Thymus (tissue), 14 donors: ENCODE measurements around the gene DTYMK. TPM values are rescaled to one million over a fixed set of nuclear protein-coding genes. Genes with fewer than 3 reads are reported as not detected.
"Not testable (repeated sequence)": the region's sequence is repeated elsewhere in the genome, so short reads cannot be mapped to it uniquely, and the experiment has no call there.

Source experiments
- DNase-seq, 9 donors: peaks; one replicate each; pipeline ENCODE4 v3.0.0-alpha.2; 2013; ENCODE audit warnings: low spot score in 9 of 9, low read depth in 6 of 9, missing footprints in 1 of 9
- H3K27ac ChIP-seq, 2 donors: one replicate each; pipeline ENCODE4 v1.5.1; 2013; ENCODE audit warnings: control low read depth in 1 of 2, low read depth in 1 of 2, low read length in 1 of 2, mild to moderate bottlenecking in 1 of 2, moderate library complexity in 1 of 2
- H3K27me3 ChIP-seq, 2 donors: one replicate each; pipeline ENCODE4 v1.5.1; 2013; ENCODE audit warnings: low read length in 1 of 2; ENCODE audit not compliant: control insufficient read depth in 2 of 2, insufficient read depth in 1 of 2
- H3K36me3 ChIP-seq, 2 donors: one replicate each; pipeline ENCODE4 v1.5.1; 2013; ENCODE audit warnings: low read length in 1 of 2, mild to moderate bottlenecking in 1 of 2, moderate library complexity in 1 of 2; ENCODE audit not compliant: control insufficient read depth in 2 of 2, insufficient read depth in 2 of 2
- H3K4me1 ChIP-seq, 2 donors: one replicate each; pipeline ENCODE4 v1.5.1; 2013; ENCODE audit warnings: low read length in 2 of 2; ENCODE audit not compliant: control insufficient read depth in 2 of 2, insufficient read depth in 2 of 2
- H3K4me3 ChIP-seq, 2 donors: one replicate each; pipeline ENCODE4 v1.5.1; 2013; ENCODE audit warnings: low read length in 2 of 2, control low read depth in 1 of 2, mild to moderate bottlenecking in 1 of 2
- H3K9me3 ChIP-seq, 2 donors: one replicate each; pipeline ENCODE4 v1.5.1; 2013; ENCODE audit warnings: low read length in 1 of 2, mild to moderate bottlenecking in 1 of 2; ENCODE audit not compliant: control insufficient read depth in 2 of 2, insufficient read depth in 1 of 2
- WGBS: extraction: QIAGEN DNeasy Blood & Tissue Kit; methylation state at CpG from one replicate; pipeline ENCODE4 v1.1.7; 2013; 5-methylcytosine and 5-hydroxymethylcytosine counted together
- long read RNA-seq, 10 donors: transcript quantifications; one replicate each; lab custom pipeline, GENCODE V29; 2026
- polyA plus RNA-seq: library from polyadenylated mRNA; stranded (reverse); fragments of 200-250 nt; gene quantifications from one replicate; pipeline ENCODE4 v1.2.3, GENCODE V29; 2013
- total RNA-seq: library from RNA; stranded (reverse); fragments of 120-200 nt; gene quantifications from one replicate; pipeline ENCODE4 v1.2.4, GENCODE V29; 2013
- donor health status: healthy.

DTYMK gene, protein sequence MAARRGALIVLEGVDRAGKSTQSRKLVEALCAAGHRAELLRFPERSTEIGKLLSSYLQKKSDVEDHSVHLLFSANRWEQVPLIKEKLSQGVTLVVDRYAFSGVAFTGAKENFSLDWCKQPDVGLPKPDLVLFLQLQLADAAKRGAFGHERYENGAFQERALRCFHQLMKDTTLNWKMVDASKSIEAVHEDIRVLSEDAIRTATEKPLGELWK
- total RNA-seq (44.4 TPM), polyA plus RNA-seq (20.3 TPM)
- long read RNA-seq, donor 1, partial matches to known transcripts = 0 of 5 reads
- long read RNA-seq, donor 1, other reads (novel, unspliced or antisense) = 0 of 5 reads
- long read RNA-seq, donor 2, transcript DTYMK-202 (4 exons, 1,089 nt) = minor isoform, 8 of 145 reads
- long read RNA-seq, donor 2, transcript DTYMK-201 (5 exons, 1,232 nt) = major isoform, 63 of 145 reads
- long read RNA-seq, donor 2, partial matches to known transcripts = 66 of 145 reads
- long read RNA-seq, donor 2, other reads (novel, unspliced or antisense) = 5 of 145 reads
- long read RNA-seq, donor 3, transcript DTYMK-202 (4 exons, 1,089 nt) = minor isoform, 6 of 94 reads
- long read RNA-seq, donor 3, transcript DTYMK-201 (5 exons, 1,232 nt) = major isoform, 49 of 94 reads
- long read RNA-seq, donor 3, partial matches to known transcripts = 36 of 94 reads
- long read RNA-seq, donor 3, other reads (novel, unspliced or antisense) = 0 of 94 reads
- long read RNA-seq, donor 4, transcript DTYMK-201 (5 exons, 1,232 nt) = major isoform, 13 of 26 reads
- long read RNA-seq, donor 4, partial matches to known transcripts = 6 of 26 reads
- long read RNA-seq, donor 4, other reads (novel, unspliced or antisense) = 0 of 26 reads
- long read RNA-seq, donor 5, transcript DTYMK-201 (5 exons, 1,232 nt) = major isoform, 34 of 79 reads
- long read RNA-seq, donor 5, transcript DTYMK-202 (4 exons, 1,089 nt) = minor isoform, 8 of 79 reads
- long read RNA-seq, donor 5, partial matches to known transcripts = 24 of 79 reads
- long read RNA-seq, donor 5, other reads (novel, unspliced or antisense) = 11 of 79 reads
- long read RNA-seq, donor 6, transcript DTYMK-202 (4 exons, 1,089 nt) = minor isoform, 5 of 51 reads
- long read RNA-seq, donor 6, transcript DTYMK-201 (5 exons, 1,232 nt) = major isoform, 27 of 51 reads
- long read RNA-seq, donor 6, partial matches to known transcripts = 17 of 51 reads
- long read RNA-seq, donor 6, other reads (novel, unspliced or antisense) = 0 of 51 reads
- long read RNA-seq, donor 7, transcript DTYMK-201 (5 exons, 1,232 nt) = major isoform, 19 of 33 reads
- long read RNA-seq, donor 7, transcript DTYMK-202 (4 exons, 1,089 nt) = minor isoform, 7 of 33 reads
- long read RNA-seq, donor 7, partial matches to known transcripts = 6 of 33 reads
- long read RNA-seq, donor 7, other reads (novel, unspliced or antisense) = 0 of 33 reads
- long read RNA-seq, donor 8, transcript DTYMK-201 (5 exons, 1,232 nt) = major isoform, 17 of 22 reads
- long read RNA-seq, donor 8, partial matches to known transcripts = 0 of 22 reads
- long read RNA-seq, donor 8, other reads (novel, unspliced or antisense) = 0 of 22 reads
- long read RNA-seq, donor 9, transcript DTYMK-201 (5 exons, 1,232 nt) = major isoform, 12 of 21 reads
- long read RNA-seq, donor 9, partial matches to known transcripts = 5 of 21 reads
- long read RNA-seq, donor 9, other reads (novel, unspliced or antisense) = 0 of 21 reads
- long read RNA-seq, donor 10, transcript DTYMK-201 (5 exons, 1,232 nt) = major isoform, 20 of 28 reads
- long read RNA-seq, donor 10, partial matches to known transcripts = 5 of 28 reads
- long read RNA-seq, donor 10, other reads (novel, unspliced or antisense) = 0 of 28 reads

DNA sequence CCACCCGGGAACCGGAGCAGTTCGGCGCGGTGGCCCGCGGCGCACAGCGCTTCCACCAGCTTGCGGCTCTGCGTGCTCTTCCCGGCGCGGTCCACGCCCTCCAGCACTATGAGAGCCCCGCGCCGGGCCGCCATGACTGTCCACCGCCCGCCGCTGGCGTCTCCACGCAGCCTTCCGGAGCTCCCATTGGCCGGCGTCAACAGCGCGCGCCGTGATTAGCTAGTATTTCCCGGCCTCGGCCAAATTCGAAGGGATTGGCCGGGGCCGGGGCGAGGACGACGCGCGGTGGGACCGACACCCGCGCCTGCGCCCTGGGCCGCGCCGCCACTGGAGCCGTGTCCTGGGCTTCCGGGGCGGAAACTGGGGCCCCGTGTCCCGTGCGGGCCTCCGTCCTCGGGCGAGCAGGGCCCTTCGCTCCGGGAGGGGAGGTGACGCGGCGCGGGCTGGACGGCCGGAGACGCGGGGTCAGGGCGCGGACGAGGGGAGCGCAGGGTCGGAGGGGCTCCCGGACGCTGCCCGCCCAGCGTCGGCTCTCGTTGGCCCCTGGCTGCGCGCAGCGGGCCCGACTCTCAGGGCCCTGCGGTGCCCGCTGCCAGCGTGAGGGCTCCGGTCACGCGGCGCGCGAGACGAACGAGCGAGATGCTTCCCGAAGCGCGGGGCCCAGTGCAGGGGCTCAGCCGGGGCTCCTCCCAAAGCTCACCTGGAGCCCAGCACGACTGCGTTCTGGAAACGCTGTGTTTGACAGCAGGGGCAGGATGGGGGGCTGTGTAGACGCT is at the start of gene DTYMK:
TSS of gene DTYMK (minus strand) at position 166 of the 776 bp plus-strand sequence. CDS start at position 134, 32 bp downstream.
- peaks cover 9 to 32% of the 10 kb centered on the region in 2 donors for H3K4me1 ChIP-seq

DNA sequence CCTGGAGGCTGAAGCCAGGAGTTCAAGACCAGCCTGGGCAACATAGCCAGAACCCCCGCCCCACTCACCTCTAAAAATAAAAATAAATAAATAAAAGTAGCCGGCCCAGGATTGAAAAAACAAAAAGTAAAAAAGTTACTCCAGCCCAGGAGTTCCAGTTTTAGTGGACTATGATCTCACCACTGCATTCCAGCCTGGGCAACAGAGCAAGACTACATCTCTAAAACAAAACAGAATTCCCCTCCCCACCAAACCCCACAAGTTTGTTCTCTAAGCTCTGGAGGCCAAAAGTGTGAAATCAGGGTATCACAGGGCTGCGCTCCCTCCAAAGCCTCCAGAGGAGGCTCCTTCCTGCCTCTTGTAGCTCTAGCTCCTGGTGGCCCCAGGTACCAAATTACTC is 49.5 kb upstream of the DTYMK start:
- Histone ChIP-seq H3K4me3 (no peak overlapping the region), H3K27ac (no peak overlapping the region), H3K4me1 (peaks cover 6 to 35% of the 10 kb centered on the region in 2 donors), H3K36me3 (peaks cover 0 to 3% of the 10 kb centered on the region in 2 donors), H3K9me3 (no peaks in the 10 kb centered on the region), H3K27me3 (no peaks in the 10 kb centered on the region)
- 94% methylated on average over 3 of the region's 3 CpGs for WGBS
- DNase-seq = no peak

More for the DNA sequence above, at the start of gene DTYMK:
- Histone ChIP-seq H3K27ac (peak within 1 kb of the TSS; percentile 89 to 95), H3K36me3 (peaks cover 20 to 44% of the 10 kb centered on the region in 2 donors), H3K27me3 (no peaks in the 10 kb centered on the region), H3K9me3 (no peaks in the 10 kb centered on the region), H3K4me3 (peak within 1 kb of the TSS; percentile 91 to 93)
- under 1% methylated on average over 102 of the region's 102 CpGs for WGBS
- peak; percentile 67 to 97 (median 93) for DNase-seq

DNA sequence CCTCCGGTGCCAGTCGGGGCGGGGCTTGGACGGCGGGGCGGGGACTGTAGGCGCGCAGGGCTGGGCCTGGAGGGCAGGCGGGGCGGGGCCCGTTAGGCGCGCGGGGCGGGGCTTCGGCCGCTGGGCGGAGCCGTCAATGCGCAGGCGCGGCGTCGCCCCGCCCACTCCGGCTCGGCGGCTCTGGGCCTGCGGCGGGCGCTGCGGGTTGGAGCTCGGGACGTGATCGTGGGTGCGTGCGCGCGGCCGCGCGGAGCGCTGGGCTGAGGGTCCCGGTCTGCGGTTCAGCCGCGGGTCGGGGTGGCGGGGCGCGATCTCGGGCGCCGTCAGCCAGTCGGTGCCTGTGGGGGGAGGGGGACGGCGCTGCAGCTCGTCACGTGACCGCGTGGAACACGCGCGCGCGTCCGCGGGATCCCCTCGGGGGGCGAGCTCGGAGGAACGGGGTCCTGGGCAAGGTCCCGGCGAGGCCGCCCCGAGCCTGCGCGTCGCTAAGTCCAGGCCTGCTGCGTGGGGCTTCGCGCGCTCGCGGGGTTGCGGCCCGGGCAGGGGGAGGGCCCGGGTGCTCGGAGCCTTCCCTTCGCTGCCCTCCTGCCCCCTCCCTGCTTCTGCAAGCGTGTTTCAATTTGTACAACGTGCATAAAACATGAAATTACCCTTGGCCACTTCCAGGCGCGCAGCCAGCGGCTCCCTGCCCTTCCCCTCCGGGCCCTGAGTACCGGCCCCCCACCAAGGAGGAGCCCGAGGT is 48.0 kb upstream of the DTYMK start, which contains the start of gene D2HGDH:
TSS of gene D2HGDH (plus strand) at position 164 of the 742 bp plus-strand sequence. CDS start 595 bp downstream, outside the sequence.
- no peaks in the 10 kb centered on the region for H3K9me3 ChIP-seq
- H3K4me3 ChIP-seq = peak within 1 kb of the TSS; percentile 65 to 86
- under 1% methylated on average over 98 of the region's 98 CpGs for WGBS
- peak; percentile 50 to 90 (median 79) for DNase-seq
- peak within 1 kb of the TSS; percentile 67 to 94 for H3K27ac ChIP-seq
- no peaks in the 10 kb centered on the region for H3K27me3 ChIP-seq
- peaks cover 0 to 3% of the 10 kb centered on the region in 2 donors for H3K36me3 ChIP-seq
- peaks cover 2 to 30% of the 10 kb centered on the region in 2 donors for H3K4me1 ChIP-seq

DNA sequence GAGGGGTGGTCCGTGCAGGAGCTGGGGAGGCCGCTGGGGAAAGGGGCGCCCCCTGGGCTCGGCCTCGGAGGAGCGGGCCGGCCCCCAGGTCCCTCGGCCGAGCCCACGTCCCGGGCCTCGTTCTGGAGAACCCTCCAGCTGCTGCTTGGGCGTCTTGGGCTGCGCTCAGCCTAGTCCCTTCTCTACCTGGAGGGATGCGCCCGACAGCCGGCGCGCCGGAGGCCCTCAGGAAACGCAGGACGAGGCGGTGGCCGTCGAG is 47.5 kb upstream of the DTYMK start:
- no peak for DNase-seq
- peaks cover 2 to 28% of the 10 kb centered on the region in 2 donors for H3K4me1 ChIP-seq
- peak overlapping the region; percentile 45 to 86 for H3K4me3 ChIP-seq
- peaks cover 0 to 2% of the 10 kb centered on the region in 2 donors for H3K36me3 ChIP-seq
- 2% methylated on average over 25 of the region's 25 CpGs for WGBS
- no peaks in the 10 kb centered on the region for H3K9me3 ChIP-seq
- H3K27ac ChIP-seq = peak overlapping the region; percentile 26 to 94
- no peaks in the 10 kb centered on the region for H3K27me3 ChIP-seq

DNA sequence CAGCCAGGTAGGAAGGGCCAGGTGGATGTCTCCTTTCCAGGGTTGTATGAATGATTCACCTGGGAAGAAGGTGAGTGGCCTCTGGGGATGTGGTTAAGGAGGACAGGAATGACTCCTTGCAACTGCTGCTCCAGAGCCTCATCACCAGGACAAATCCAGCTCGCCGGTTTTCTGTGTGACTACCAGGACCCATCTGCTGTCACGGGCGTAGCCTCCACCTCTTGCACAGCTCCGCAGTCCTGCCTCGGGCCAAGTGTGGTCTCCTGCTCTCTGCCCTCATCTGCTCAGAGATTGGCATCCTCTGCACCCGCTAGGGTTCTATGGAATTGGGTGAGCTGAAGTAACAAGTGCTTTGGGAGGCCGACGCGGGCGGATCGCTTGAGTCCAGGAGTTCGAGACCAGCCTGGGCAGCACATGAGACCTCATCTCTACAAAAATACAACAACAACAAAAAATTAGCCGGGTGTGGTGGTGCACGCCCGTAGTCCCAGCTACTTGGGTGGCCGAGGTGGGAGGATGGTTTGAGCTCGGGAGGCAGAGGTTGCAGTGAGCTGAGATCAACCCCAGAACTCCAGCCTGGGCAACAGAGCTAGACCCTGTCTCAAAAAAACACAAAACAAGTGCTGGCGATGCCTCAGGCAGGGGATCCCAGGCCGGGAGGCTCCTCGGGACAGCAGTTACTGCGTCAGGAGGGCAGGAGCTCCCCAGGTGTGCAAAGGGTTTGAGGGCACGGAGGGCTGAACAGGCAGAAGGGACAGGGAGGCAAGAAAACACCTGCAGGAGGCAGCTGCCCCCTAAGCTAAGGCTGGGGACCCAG is 47.0 kb upstream of the DTYMK start:
- Histone ChIP-seq H3K27me3 (no peaks in the 10 kb centered on the region), H3K36me3 (no peaks in the 10 kb centered on the region), H3K4me1 (peaks cover 2 to 27% of the 10 kb centered on the region in 2 donors), H3K4me3 (peak overlapping the region; percentile 45 to 86), H3K9me3 (no peaks in the 10 kb centered on the region), H3K27ac (peak overlapping the region in 1 of 2 donors; percentile 11)
- WGBS = 87% methylated on average over 23 of the region's 23 CpGs
- peak in 1 of 9 donors; percentile 12 for DNase-seq

DNA sequence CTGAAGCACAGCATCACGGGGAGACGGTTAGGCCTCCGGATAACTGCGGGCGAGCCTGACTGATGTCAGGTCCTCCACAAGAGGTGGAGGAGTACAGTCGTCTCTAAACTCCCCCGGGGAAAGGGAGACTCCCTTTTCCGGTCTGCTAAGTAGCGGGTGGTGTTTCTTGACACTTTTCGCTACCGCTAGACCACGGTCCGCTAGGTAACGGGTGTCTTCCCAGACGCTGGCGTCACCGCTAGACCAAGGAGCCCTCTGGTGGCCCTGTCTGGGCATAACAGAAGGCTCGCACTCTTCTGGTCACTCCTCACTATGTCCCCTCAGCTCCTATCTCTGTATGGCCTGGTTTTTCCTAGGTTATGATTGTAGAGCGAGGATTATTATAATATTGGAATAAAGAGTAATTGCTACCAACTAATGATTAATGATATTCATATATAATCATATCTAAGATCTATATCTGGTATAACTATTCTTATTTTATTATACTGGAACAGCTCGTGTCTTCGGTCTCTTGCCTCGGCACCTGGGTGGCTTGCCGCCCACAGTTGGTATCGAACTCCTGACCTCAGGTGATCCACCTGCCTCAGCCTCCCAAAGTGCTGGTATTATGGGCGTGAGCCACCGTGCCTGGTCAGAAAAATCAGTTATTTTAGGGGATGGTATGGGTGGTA is 46.0 kb upstream of the DTYMK start:
- not testable (repeated sequence) for H3K4me3 ChIP-seq, H3K27ac ChIP-seq, H3K27me3 ChIP-seq, H3K9me3 ChIP-seq, H3K36me3 ChIP-seq
- peaks cover 2 to 27% of the 10 kb centered on the region in 2 donors for H3K4me1 ChIP-seq
- WGBS = 42% methylated on average over 25 of the region's 26 CpGs
- DNase-seq = peak in 3 of 9 donors; percentile 7 to 47 (median 8)
